KG1 (cell line): ENCODE measurements around the gene S100A2.
"Not testable (repeated sequence)": the region's sequence is repeated elsewhere in the genome, so short reads cannot be mapped to it uniquely, and the experiment has no call there.

Experiments
- DNase-seq: peaks from one replicate; lab custom pipeline; 2025; lab: John Stamatoyannopoulos, UW

S100A2 gene

DNA sequence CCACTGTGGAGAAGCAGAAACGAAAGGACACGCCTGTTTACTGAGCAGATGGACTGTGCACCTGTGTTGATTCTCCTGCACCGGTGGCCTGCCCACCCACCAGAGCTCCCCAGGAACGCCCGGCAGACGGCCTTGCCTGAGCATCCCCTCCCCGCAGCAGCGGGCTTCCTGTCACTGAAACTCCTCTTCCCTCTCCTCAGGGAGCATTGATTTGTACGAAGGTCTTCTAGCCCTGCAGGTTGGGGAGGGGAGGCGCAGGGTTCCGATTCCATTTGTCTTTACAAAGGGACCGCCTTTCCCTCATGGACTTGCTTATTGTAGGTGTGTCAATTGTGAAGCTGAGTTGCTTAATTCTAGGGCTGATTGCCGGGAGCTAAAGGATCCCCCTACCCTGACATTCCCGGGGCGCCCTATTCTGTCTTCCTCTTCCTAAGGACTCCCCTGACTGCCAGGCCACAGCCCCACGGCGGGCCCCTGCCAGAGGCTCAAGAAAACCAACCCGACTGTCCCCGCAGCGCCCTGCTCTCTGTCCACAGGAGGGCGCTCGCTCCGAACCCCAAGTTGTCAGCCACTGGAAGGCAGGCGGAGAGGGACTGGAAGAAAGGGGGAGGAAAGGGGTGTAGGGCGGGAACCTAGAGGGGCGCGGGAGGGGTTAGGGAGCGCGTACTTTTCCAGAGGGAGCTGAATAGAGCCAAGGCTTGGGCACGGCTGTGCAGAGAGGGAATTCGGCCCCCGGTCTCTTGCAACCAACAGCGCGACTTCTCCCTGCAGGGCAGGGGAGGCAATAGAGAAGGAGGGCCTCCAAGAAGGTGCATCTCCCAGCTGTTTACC lies 32.7 kb downstream of the S100A2 start:
- no peak for DNase-seq

DNA sequence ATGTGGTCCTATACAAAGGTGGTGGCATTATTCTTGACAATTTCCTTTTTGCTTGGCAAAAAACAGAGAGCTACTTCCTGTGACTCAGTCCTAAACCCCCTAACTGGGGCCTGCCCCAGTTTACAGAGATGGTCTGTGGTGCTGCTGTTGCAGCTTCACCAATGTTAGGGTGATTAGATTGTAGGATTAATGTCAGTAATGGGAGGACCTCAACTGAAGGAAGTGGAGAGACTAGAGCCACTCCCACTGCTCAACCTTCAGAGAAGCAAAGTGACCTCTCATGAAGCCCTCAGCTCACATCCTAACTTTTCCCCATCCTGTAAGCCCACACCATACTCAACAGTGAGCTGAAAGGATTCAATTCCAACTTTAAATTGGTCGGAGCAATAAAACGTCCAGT lies 33.5 kb downstream of the S100A2 start:
- no peak for DNase-seq

DNA sequence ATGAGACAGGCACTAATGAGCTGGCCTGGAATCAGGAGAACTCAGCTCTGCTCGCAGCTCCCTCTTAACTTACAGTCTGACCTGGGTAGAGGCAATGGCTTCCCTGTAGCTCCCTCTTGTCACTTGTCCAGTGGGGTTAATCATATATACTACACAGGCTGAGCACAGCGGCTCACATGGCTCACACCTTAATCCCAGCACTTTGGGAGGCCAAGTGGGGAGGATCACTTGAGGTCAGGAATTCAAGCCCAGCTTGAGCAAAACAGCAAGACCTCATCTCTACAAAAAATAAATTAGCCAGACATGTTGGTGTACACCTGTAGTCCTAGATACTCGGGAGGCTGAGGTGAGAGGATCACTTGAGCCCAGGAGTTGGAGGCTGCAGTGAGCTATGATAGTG lies 34.0 kb downstream of the S100A2 start:
- DNase-seq, result no peak

DNA sequence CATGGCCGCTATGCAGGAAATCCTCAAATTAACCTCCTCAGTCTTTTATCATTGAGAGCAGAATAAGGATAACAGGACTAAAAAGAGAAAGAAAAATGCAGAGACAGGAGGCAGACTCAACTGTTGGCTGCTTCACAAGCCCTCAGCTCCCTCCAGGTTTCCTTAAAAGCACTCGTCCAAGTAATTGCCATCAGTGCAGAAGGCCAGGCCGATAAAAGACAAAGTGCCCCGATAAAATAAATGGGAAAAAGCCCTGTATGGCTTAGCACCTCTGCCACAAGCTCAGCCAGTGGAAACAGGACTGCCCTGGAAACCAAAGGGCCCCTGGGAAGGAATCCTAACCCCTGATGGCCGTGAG lies 38.0 kb downstream of the S100A2 start:
- DNase-seq, result no peak

DNA sequence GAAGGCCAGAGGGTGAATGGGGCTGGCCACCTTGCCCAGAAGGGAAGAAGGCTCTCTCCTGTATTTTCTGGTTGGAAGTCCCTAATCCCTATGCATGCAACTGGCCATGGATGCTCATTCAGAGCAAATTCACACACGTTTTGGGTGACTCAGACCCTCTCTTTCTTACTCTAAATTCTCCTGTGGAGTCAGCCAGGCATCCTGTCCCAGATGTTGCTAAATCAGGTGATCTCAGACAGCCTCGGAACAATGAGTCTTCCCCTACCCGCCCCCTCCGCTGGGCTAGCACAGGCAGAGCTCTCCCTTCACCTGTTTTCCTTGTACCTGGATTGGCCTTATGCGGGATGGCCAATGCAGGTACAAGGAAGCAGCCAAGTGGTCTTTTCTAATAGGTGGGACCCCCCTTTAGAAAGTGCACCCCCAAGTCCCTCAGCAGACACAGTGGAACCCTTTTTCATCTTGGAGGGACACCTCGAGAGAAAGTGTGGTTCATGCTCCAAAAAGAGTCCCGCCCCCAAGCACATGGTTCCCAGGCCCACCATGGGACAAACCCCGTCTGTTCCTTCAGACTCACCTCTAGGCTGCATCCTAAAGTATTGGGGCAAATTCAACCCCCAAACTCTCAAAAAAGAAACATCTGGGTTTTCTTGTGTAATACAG lies 38.5 kb downstream of the S100A2 start:
- no peak for DNase-seq

DNA sequence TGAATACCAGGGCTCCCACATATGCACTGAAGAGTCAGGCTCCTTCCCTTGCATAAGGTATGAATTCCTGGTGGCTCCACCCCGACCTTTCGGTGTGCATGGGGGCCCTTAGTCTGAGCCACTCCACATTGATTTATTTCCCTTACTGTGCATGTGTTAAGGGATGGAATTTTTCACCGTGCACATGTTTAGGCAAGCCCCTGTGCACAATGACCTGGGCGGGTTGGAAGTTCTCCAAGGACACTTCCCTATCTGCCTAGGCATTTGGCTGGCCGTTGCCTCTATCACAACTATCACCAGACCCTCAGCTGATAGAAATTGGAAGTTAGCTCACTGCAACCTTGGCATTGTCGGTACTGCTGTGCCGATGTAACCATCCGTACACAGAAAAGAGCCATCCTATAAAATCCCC lies 39.5 kb downstream of the S100A2 start:
- no peak for DNase-seq

- DNase-seq, result no peak
Measured at GRCh38 chr1:153525088-153525728, 40.4 kb downstream of the S100A2 start.

GRCh38 chr1:153522353-153523048 lies 43.1 kb downstream of the S100A2 start:
- not testable (repeated sequence) for DNase-seq

DNA sequence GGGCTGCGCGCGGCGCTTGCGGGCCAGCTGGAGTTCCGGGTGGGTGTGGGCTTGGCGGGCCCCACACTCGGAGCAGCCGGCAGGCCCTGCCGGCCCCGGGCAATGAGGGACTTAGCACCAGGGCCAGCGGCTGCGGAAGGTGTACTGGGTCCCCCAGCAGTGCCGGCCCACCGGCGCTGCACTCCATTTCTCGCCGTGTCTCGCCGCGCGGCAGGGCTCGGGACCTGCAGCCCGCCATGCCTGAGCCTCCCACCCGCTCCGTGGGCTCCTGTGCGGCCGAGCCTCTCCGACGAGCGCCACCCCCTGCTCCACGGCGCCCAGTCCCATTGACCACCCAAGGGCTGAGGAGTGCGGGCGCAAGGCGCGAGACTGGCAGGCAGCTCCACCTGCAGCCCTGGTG lies 43.8 kb downstream of the S100A2 start:
- DNase-seq, result not testable (repeated sequence)

DNA sequence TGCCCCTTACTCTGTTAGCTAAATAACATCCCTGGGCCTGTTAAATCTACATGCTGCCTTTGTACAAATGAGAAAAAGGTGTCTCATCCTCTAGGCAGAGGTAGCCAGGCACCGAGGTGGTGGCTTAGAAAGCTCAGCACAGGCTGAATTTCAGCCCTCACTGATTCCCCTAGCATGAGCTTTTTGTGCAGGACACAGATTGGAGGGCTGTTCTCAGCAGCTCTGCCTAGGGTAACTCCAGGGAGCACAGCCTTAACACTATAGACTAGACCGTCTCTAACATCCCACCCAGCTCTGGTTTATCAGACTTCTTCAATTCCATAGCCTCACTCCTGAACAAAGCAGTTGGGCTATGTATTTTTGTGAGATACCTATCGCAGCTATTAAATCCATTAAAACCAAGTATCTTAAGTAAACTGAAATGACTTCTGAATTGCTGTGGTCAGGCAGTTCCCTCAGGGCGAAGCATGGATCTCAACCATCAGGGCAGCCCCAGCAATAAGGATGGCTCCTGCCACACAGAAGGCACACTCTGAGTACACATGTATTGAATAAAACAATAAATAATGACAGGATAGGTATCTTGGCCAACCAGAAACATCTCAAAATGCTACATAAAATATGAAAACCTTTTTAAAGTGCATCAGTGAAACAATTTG lies 44.7 kb downstream of the S100A2 start:
- DNase-seq, result no peak

DNA sequence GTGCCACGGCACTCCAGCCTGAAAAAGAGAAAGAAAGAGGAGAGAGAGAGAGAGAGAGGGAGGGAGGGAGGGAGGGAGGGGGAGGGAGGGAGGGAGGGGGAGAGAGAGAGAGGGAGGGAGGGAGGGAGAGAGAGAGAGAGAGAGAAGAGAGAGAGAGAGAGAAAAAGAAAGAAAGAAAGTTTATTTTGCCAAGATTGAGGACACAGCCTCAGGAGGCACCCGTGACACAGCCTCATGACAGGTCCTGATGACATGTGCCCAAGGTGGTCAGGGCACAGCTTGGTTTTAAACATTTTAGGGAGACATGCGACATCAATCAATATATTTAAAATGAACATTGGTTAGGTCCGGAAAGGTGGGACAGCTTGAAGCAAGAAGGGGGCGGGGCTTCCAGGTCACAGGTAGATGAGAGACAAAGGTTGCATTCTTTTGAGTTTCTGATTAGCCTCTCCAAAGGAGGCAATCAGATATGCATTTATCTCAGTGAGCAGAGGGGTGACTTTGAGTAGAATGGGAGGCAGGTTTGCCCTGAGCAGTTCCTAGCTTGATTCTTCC lies 45.4 kb downstream of the S100A2 start:
- not testable (repeated sequence) for DNase-seq

- DNase-seq, result no peak
Measured at GRCh38 chr1:153519242-153519641, 46.4 kb downstream of the S100A2 start.

DNA sequence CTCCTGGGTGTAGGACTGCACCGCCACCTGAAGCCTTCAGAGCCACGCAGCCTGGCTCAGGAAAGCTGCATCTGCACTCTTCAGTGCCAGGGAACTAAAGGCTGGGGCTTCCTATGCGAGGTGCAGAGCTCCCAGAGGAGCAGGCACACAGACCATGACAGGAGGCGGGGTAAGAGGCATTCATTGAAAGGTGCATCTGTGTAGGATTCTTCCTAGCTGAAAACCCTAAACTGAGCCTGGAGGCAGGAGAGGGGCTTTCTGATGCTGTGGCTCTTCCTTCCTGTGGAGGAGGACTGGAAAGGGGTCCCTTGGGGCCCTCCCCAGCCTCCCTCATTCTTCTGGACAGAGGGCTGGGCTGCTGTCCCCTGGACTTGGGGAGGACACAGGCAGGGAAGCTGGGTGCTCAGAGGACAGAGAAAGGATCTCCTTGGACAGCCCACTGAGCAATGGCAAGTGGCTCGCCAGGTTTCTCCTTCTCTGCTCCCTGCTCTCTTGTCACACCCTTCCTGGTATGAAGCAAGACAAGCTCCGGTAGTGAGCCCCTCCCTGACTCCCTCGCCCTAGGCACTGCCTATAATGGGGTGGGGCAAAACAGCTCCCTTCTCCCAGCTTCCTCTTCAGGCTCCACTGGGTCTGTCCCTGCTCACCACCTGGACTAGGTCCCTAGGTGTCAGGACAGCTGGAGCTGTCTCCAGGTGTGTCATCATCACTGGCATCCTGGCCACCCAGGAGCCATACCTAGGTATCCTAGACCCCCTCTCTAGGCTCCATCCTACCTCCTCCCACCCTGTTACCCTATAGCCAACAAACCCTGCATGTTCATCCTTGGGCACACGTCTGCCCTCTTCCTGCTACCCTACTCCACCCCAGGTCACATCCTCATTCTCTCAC lies 49.9 kb downstream of the S100A2 start:
- DNase-seq, result no peak

- no peak for DNase-seq
Measured at GRCh38 chr1:153513666-153514065, 52.0 kb downstream of the S100A2 start.

- DNase-seq, result no peak
Measured at GRCh38 chr1:153513023-153513422, 52.6 kb downstream of the S100A2 start.
